SK-N-MC (cell line): ENCODE results near the gene SHISA8.

Experiments
- DNase-seq: peaks from one replicate; pipeline ENCODE4 v3.0.0-alpha.2; 2011; ENCODE audit warnings: low read depth, low spot score
- H3K27ac ChIP-seq: fragments of 200-600 bp; sonication (generic); 2 replicates; pipeline ENCODE4 v1.5.1; 2016; ENCODE audit warnings: mixed run types
- H3K36me3 ChIP-seq: fragments of 200-600 bp; sonication (generic); 2 replicates; pipeline ENCODE4 v1.6.1; 2017; ENCODE audit warnings: antibody characterized with exemption, low read length, mixed read lengths; ENCODE audit not compliant: insufficient read depth
- H3K4me3 ChIP-seq: fragments of 200-600 bp; sonication (generic); 2 replicates; pipeline ENCODE4 v1.5.1; 2016
- H3K9ac ChIP-seq: fragments of 200-600 bp; sonication (generic); 2 replicates; pipeline ENCODE4 v1.8.0; 2017; ENCODE audit warnings: mixed run types, mixed read lengths; ENCODE audit not compliant: insufficient read length
- H3K9me3 ChIP-seq: fragments of 200-600 bp; sonication (generic); 2 replicates; pipeline ENCODE4 v1.6.1; 2017; ENCODE audit warnings: low read depth, mild to moderate bottlenecking, antibody characterized with exemption, low read length, moderate library complexity, mixed read lengths
- EZH2 ChIP-seq: fragments of 200-600 bp; sonication (generic); IDR thresholded peaks from one replicate; pipeline ENCODE4 v1.6.1; 2017; ENCODE audit warnings: antibody characterized with exemption
- FOXP2 ChIP-seq: optimal IDR thresholded peaks from 2 replicates; pipeline ENCODE3; 2011; ENCODE audit warnings: mild to moderate bottlenecking, moderate library complexity; ENCODE audit not compliant: insufficient read depth; ENCODE audit errors: extremely low read length, control extremely low read depth
- POLR2AphosphoS5 ChIP-seq: IDR thresholded peaks from 2 replicates; pipeline ENCODE4 v1.6.1; 2012; ENCODE audit warnings: mild to moderate bottlenecking, low read depth, low read length, borderline replicate concordance

The SHISA8 gene

GRCh38 chr22:41927813-41928212, 12.9 kb upstream of the SHISA8 start:
- no peak overlapping the region for H3K27ac ChIP-seq
- no peaks in the 10 kb centered on the region for H3K36me3 ChIP-seq
- no peaks in the 10 kb centered on the region for H3K9me3 ChIP-seq
- DNase-seq, result no peak
- TF ChIP-seq POLR2AphosphoS5 (no peak; the same call in 1 of the 2 replicates), FOXP2 (no peak), EZH2 (no peak)
- H3K4me3 ChIP-seq, result no peak overlapping the region
- no peak overlapping the region for H3K9ac ChIP-seq

- H3K4me3 ChIP-seq, result peak overlapping the region; percentile 84
Observed at GRCh38 chr22:41925783-41926460, 11.0 kb upstream of the SHISA8 start.

GRCh38 chr22:41923595-41924276, 8.9 kb upstream of the SHISA8 start:
- no peak overlapping the region for H3K27ac ChIP-seq
- H3K36me3 ChIP-seq, result no peaks in the 10 kb centered on the region
- DNase-seq, result no peak
- no peak overlapping the region for H3K4me3 ChIP-seq
- H3K9ac ChIP-seq, result no peak overlapping the region
- H3K9me3 ChIP-seq, result no peaks in the 10 kb centered on the region
- TF ChIP-seq FOXP2 (no peak), EZH2 (no peak), POLR2AphosphoS5 (no peak)

More at GRCh38 chr22:41925783-41926460, 11.0 kb upstream of the SHISA8 start:
- no peak for TF ChIP-seq EZH2
- no peak for TF ChIP-seq FOXP2
- TF ChIP-seq POLR2AphosphoS5, result no peak
- no peaks in the 10 kb centered on the region for H3K9me3 ChIP-seq
- no peak overlapping the region for H3K27ac ChIP-seq
- H3K36me3 ChIP-seq, result no peaks in the 10 kb centered on the region
- H3K9ac ChIP-seq, result peak overlapping the region; percentile 75
- DNase-seq, result no peak

- Histone ChIP-seq H3K36me3 (no peaks in the 10 kb centered on the region), H3K4me3 (no peak overlapping the region), H3K9me3 (no peaks in the 10 kb centered on the region), H3K9ac (no peak overlapping the region), H3K27ac (no peak overlapping the region)
- TF ChIP-seq POLR2AphosphoS5 (no peak), EZH2 (no peak), FOXP2 (no peak)
- no peak for DNase-seq
Observed at GRCh38 chr22:41922940-41923594, 8.2 kb upstream of the SHISA8 start.

- Histone ChIP-seq H3K4me3 (no peak overlapping the region), H3K36me3 (no peaks in the 10 kb centered on the region), H3K27ac (no peak overlapping the region), H3K9ac (no peak overlapping the region), H3K9me3 (no peaks in the 10 kb centered on the region)
- no peak for TF ChIP-seq FOXP2
- TF ChIP-seq EZH2, result no peak
- TF ChIP-seq POLR2AphosphoS5, result no peak
- DNase-seq, result no peak
Observed at GRCh38 chr22:41922328-41922727, 7.5 kb upstream of the SHISA8 start.

GRCh38 chr22:41920271-41920976, 5.5 kb upstream of the SHISA8 start:
- H3K9ac ChIP-seq, result no peak overlapping the region
- TF ChIP-seq EZH2 (no peak), POLR2AphosphoS5 (no peak), FOXP2 (no peak)
- no peak overlapping the region for H3K27ac ChIP-seq
- no peaks in the 10 kb centered on the region for H3K36me3 ChIP-seq
- no peak overlapping the region for H3K4me3 ChIP-seq
- H3K9me3 ChIP-seq, result no peaks in the 10 kb centered on the region
- no peak for DNase-seq

GRCh38 chr22:41919357-41920224, 4.7 kb upstream of the SHISA8 start:
- TF ChIP-seq FOXP2, result no peak
- no peak for TF ChIP-seq EZH2
- no peak for TF ChIP-seq POLR2AphosphoS5
- H3K9ac ChIP-seq, result no peak overlapping the region
- no peak for DNase-seq

More at GRCh38 chr22:41919357-41920224, 4.7 kb upstream of the SHISA8 start:
- no peak overlapping the region for H3K4me3 ChIP-seq
- no peak overlapping the region for H3K27ac ChIP-seq
- H3K36me3 ChIP-seq, result no peaks in the 10 kb centered on the region
- no peaks in the 10 kb centered on the region for H3K9me3 ChIP-seq
